ENCODE measurements around the gene KCNH1.

DNA sequence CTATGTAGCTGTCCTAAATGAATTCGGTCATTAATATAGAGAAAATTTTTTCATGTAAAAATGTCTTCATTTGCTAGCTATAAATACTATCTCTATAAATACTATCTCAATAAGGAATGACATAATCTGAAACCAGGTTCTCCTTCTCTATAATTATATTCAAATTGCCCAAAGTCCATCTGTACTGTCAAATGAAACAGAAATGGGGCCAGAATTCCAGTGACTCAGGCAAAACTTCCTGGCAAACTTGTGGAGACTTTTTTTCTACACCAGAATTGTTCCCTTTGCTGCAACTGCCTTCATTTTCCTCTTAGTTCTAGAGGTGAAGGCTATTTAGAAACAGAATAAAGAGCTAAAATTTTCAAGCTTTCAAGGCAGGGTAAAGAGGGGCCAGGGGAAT lies 152.5 kb downstream of the KCNH1 start:
- TF ChIP-seq, protein P1, sequence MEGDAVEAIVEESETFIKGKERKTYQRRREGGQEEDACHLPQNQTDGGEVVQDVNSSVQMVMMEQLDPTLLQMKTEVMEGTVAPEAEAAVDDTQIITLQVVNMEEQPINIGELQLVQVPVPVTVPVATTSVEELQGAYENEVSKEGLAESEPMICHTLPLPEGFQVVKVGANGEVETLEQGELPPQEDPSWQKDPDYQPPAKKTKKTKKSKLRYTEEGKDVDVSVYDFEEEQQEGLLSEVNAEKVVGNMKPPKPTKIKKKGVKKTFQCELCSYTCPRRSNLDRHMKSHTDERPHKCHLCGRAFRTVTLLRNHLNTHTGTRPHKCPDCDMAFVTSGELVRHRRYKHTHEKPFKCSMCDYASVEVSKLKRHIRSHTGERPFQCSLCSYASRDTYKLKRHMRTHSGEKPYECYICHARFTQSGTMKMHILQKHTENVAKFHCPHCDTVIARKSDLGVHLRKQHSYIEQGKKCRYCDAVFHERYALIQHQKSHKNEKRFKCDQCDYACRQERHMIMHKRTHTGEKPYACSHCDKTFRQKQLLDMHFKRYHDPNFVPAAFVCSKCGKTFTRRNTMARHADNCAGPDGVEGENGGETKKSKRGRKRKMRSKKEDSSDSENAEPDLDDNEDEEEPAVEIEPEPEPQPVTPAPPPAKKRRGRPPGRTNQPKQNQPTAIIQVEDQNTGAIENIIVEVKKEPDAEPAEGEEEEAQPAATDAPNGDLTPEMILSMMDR (conservative IDR thresholded peaks at IDR 0.05), result no peak
- TF ChIP-seq ZFX (IDR thresholded peaks at IDR 0.05), result no peak
